Lung (tissue), 12 donors: ENCODE results near the gene PNO1. TPM values are rescaled to one million over a fixed set of nuclear protein-coding genes. Genes with fewer than 3 reads are reported as not detected.
"Not testable (repeated sequence)": the region's sequence is repeated elsewhere in the genome, so short reads cannot be mapped to it uniquely, and the experiment has no call there.

Experiments used
- ATAC-seq: fragments of 200-7000 bp; cut with Tn5 transposase; one replicate; pipeline ENCODE4 v1.9.1; 2020; ENCODE audit warnings: moderate number of reproducible peaks; ENCODE audit not compliant: insufficient read depth, low FRiP score
- DNase-seq, 3 donors: peaks; one replicate each; pipeline ENCODE4 v3.0.0-alpha.2; 2013 to 2017
- H3K27ac ChIP-seq, 2 donors: one replicate each; pipeline ENCODE4 v1.5.1; 2013; ENCODE audit warnings: mild to moderate bottlenecking in 2 of 2, moderate library complexity in 2 of 2, control low read depth in 1 of 2, inconsistent platforms in 1 of 2, low read depth in 1 of 2, low read length in 1 of 2
- H3K27me3 ChIP-seq, 3 donors: one replicate each; pipeline ENCODE4 v1.5.1; 2013; ENCODE audit warnings: low read length in 2 of 3; ENCODE audit not compliant: control insufficient read depth in 3 of 3, insufficient read depth in 3 of 3
- H3K36me3 ChIP-seq, 4 donors: one replicate each; pipeline ENCODE4 v1.5.1; 2013; ENCODE audit warnings: low read length in 4 of 4, mild to moderate bottlenecking in 1 of 4, moderate library complexity in 1 of 4; ENCODE audit not compliant: control insufficient read depth in 4 of 4, insufficient read depth in 4 of 4
- H3K4me1 ChIP-seq, 5 donors: one replicate each; pipeline ENCODE4 v1.5.1; 2013; ENCODE audit warnings: low read length in 5 of 5, mild to moderate bottlenecking in 2 of 5, moderate library complexity in 1 of 5; ENCODE audit not compliant: control insufficient read depth in 5 of 5, insufficient read depth in 5 of 5
- H3K4me3 ChIP-seq: one replicate; pipeline ENCODE4 v1.5.1; 2013; ENCODE audit warnings: mild to moderate bottlenecking, control low read depth, moderate library complexity
- H3K9ac ChIP-seq, 2 donors: one replicate each; pipeline ENCODE4 v1.5.1; 2013; ENCODE audit warnings: low read length in 2 of 2, control low read depth in 1 of 2; ENCODE audit not compliant: insufficient read depth in 1 of 2
- H3K9me3 ChIP-seq, 4 donors: one replicate each; pipeline ENCODE4 v1.5.1; 2013; ENCODE audit warnings: low read length in 3 of 4, mild to moderate bottlenecking in 1 of 4, moderate library complexity in 1 of 4; ENCODE audit not compliant: control insufficient read depth in 4 of 4, insufficient read depth in 3 of 4
- WGBS, 2 donors: extraction: QIAGEN DNeasy Blood & Tissue Kit; methylation state at CpG; one replicate each; pipeline ENCODE4 v1.1.7; 2013; 5-methylcytosine and 5-hydroxymethylcytosine counted together
- polyA plus RNA-seq, 2 donors: library from polyadenylated mRNA; stranded (reverse); fragments of 200-250 nt; gene quantifications; one replicate each; pipeline ENCODE4 v1.2.1, GENCODE V29; 2013
- total RNA-seq, 2 donors: library from RNA; depleted of rRNA in 1 of 2; stranded (reverse); fragments of >200 nt in 1 of 2; gene quantifications; one replicate each; pipeline ENCODE4 v1.2.1, GENCODE V29; 2014 to 2021
- TF ChIP-seq, protein P1 (sequence below): IDR thresholded peaks from 2 replicates; pipeline ENCODE4 v1.5.1; 2012; ENCODE audit warnings: mild to moderate bottlenecking; ENCODE audit errors: control extremely low read depth, extremely low read depth
- donor health status: control.
- donor health status: control.
- donor health status: Bipolar disorder and iron deficiency.
- donor health status: healthy.
- donor health status: DM: yes; HTN: yes; CAD: no.

PNO1 gene
- total and polyA plus RNA-seq, 4 donors, result 7.8 to 19.4 (median 10.8) TPM

DNA sequence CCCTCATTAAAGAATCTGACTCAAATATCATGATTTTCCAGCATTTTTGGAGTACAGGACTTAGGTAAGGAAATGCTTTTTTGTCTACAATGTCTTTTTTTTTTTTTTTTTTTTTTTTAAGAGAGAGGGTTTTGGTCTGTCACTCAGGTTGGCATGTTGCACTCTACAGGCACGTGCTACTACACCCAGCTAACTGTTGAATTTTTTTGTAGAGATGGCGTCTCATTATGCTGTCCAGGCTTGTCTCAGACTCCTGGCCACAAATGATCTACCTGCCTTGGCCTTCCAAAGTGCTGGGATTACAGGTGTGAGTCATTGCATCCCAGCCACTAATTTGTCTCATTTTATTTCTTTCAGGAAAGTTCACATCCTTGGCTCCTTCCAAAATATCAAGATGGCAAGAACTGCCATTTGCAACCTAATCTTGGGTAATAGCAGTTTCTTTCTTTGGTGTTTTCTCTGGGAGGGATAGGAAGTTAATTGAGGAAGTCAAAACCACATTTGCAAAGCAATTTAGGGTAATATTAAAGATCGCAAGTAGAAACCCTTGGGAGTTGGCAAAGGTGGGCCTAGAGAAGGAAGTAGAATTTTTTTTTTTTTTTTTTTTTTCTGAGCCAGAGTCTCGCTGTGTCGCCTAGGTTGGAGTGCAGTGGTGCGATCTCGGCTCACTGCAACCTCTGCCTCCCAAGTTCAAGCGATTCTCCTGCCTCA lies 15.5 kb downstream of the PNO1 start:
- ATAC-seq, result no peak
- DNase-seq, result no peak
- no peak overlapping the region for H3K9ac ChIP-seq
- WGBS, 2 donors, result 43 to 83% methylated on average over 8 of the region's 8 CpGs
- no peaks in the 10 kb centered on the region for H3K27me3 ChIP-seq
- H3K27ac ChIP-seq, result no peak overlapping the region
- H3K4me3 ChIP-seq, result no peak overlapping the region
- peaks cover 4 to 22% (median 7%) of the 10 kb centered on the region in 4 donors for H3K36me3 ChIP-seq
- TF ChIP-seq, protein P1, sequence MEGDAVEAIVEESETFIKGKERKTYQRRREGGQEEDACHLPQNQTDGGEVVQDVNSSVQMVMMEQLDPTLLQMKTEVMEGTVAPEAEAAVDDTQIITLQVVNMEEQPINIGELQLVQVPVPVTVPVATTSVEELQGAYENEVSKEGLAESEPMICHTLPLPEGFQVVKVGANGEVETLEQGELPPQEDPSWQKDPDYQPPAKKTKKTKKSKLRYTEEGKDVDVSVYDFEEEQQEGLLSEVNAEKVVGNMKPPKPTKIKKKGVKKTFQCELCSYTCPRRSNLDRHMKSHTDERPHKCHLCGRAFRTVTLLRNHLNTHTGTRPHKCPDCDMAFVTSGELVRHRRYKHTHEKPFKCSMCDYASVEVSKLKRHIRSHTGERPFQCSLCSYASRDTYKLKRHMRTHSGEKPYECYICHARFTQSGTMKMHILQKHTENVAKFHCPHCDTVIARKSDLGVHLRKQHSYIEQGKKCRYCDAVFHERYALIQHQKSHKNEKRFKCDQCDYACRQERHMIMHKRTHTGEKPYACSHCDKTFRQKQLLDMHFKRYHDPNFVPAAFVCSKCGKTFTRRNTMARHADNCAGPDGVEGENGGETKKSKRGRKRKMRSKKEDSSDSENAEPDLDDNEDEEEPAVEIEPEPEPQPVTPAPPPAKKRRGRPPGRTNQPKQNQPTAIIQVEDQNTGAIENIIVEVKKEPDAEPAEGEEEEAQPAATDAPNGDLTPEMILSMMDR, result no peak
- H3K4me1 ChIP-seq, result no peaks in the 10 kb centered on the region
- H3K9me3 ChIP-seq, result no peaks in the 10 kb centered on the region

DNA sequence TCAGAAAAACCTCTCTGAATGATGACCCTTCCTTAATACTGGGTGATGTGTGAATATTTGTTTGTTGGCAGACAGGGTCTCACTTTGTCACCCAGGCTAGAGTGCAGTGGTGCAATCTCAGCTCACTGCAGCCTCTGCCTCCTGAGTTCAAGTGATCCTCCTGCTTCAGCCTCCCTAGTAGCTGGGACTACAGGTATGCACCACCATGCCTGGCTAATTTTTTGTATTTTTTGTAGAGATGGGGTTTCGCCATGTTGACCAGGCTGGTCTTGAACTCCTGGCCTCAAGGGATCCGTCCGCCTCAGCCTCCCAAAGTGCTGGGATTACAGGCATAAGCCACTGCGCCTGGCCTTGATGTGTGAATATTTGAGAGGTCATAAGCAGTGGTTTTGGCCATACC lies 17.5 kb downstream of the PNO1 start:
- ATAC-seq, H3K9ac ChIP-seq: not testable (repeated sequence)
- WGBS, 2 donors, result 95 to 96% methylated on average over 4 of the region's 4 CpGs

DNA sequence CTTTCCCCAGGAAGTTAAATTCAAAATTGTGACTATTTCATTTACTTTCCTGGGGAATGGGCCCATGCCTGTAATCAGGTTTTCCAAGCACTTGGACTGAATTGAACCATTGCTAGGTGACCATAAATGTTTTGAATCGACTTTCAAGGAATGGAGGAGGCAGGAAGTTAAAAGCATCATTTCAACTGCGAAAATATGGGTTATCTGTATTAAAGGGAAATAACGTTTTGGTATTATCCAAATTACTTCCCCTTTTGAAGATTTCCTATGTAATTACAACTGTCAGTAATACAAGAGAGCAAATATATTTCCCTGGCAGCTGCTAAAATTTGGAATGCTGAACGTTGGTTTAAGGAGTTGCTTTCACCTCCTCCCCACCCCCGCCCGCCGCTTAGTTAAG lies 19.0 kb downstream of the PNO1 start:
- H3K4me1 ChIP-seq, result peaks cover 0 to 10% (median 2%) of the 10 kb centered on the region in 5 donors
- H3K4me3 ChIP-seq, result no peak overlapping the region
- ATAC-seq, result no peak
- H3K9me3 ChIP-seq, result no peaks in the 10 kb centered on the region
- peaks cover 4 to 17% (median 7%) of the 10 kb centered on the region in 4 donors for H3K36me3 ChIP-seq
- H3K27me3 ChIP-seq, result no peaks in the 10 kb centered on the region
- H3K27ac ChIP-seq, result no peak overlapping the region
- TF ChIP-seq, protein P1, result no peak
- WGBS, 2 donors, result 52 to 68% methylated on average over 7 of the region's 7 CpGs
- H3K9ac ChIP-seq, result no peak overlapping the region
- DNase-seq, result no peak

More for the DNA sequence above, 17.5 kb downstream of the PNO1 start:
- H3K27ac ChIP-seq, DNase-seq, H3K27me3 ChIP-seq, H3K9me3 ChIP-seq, H3K4me3 ChIP-seq: not testable (repeated sequence)
- Histone ChIP-seq H3K4me1 (peaks cover 0 to 10% (median 2%) of the 10 kb centered on the region in 5 donors), H3K36me3 (peaks cover 4 to 22% (median 7%) of the 10 kb centered on the region in 4 donors)

DNA sequence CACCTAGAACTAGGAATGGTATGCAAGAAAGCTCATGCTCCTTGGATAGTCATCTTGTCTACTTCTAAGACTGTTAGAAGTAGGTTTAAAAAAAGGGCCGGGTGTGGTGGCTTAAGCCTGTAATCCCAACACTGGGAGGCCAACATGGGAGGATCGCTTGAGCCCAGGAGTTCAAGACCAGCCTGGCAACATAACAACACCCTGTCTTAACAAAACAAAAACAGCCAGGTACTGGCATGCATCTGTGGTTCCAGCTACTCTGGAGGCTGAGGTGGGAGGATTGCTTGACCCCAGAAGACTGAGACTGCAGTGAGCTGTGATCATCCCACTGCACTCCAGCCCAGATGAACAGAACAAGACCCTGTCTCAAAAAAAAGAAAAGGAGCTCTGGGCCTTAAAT lies 19.9 kb downstream of the PNO1 start:
- no peaks in the 10 kb centered on the region for H3K9me3 ChIP-seq

More for the DNA sequence above, 19.9 kb downstream of the PNO1 start:
- ATAC-seq (no peak), DNase-seq (no peak)
- TF ChIP-seq, protein P1, result no peak
- H3K4me1 ChIP-seq, result peaks cover 0 to 10% (median 2%) of the 10 kb centered on the region in 5 donors
- H3K27me3 ChIP-seq, result no peaks in the 10 kb centered on the region
- peaks cover 4 to 17% (median 7%) of the 10 kb centered on the region in 4 donors for H3K36me3 ChIP-seq
- no peak overlapping the region for H3K27ac ChIP-seq
- no peak overlapping the region for H3K9ac ChIP-seq
- H3K4me3 ChIP-seq, result no peak overlapping the region
- 45 to 48% methylated on average over 2 of the region's 2 CpGs for WGBS, 2 donors
